IPS-20b (cell line): ENCODE data around the gene GATA5.
A peak's percentile ranks its signal among the peaks of the same experiment; 100 is the strongest.

Experiments used
- H3K27ac ChIP-seq: one replicate; pipeline ENCODE4 v1.5.1; 2013; ENCODE audit warnings: low read length
- H3K27me3 ChIP-seq: 2 replicates; pipeline ENCODE4 v1.6.1; 2013; ENCODE audit warnings: mild to moderate bottlenecking, low read length, inconsistent platforms; ENCODE audit not compliant: insufficient read depth
- H3K36me3 ChIP-seq: 2 replicates; pipeline ENCODE4 v1.6.1; 2013; ENCODE audit warnings: low read depth, mild to moderate bottlenecking, inconsistent platforms, low read length, moderate library complexity; ENCODE audit not compliant: insufficient read depth
- H3K4me1 ChIP-seq: 2 replicates; pipeline ENCODE4 v1.6.1; 2013; ENCODE audit warnings: mild to moderate bottlenecking, control low read depth, inconsistent platforms, low read length, moderate library complexity; ENCODE audit not compliant: insufficient read depth
- H3K4me3 ChIP-seq: 2 replicates; pipeline ENCODE4 v1.5.1; 2013; ENCODE audit warnings: mild to moderate bottlenecking, low read length, inconsistent platforms
- H3K9ac ChIP-seq: 2 replicates; pipeline ENCODE4 v1.6.1; 2013; ENCODE audit warnings: low read depth, mild to moderate bottlenecking, inconsistent platforms, low read length, moderate library complexity
- H3K9me3 ChIP-seq: 2 replicates; pipeline ENCODE4 v1.6.1; 2013; ENCODE audit warnings: mild to moderate bottlenecking, low read depth, low read length, inconsistent platforms; ENCODE audit not compliant: insufficient read depth

GATA5 gene

DNA sequence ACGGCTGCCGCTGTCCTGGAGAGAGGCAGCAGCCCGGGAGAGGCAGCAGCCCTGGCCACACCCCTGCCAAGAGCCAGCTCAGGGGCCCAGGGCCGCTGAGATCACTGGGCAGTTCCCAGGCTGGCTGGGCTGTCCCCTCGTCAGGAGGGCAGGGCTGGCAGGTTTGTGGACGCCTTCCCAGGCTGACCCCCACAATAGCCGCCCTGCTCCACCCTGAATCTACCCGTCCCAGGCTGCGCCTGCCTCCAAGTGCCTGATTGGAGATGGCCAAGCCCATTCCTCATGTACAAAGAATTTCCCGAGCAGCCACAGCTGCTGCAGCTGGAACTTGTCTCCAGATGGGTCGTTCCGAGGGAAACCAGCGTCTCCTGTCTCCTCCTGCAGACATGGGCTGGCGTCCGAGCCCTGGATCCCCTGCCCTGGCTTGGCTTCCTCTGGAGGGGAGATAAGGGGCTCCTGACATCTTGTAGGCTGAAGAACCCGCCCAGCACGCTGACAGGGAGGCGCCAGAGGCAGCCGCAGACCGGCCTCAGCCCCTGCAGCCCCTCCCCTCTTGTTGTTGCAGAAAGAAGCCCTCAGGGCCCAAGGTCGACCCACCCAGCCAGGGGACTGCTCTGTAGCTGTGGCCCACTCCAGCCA is 9.4 kb upstream of the GATA5 start:
- H3K9me3 ChIP-seq = no peaks in the 10 kb centered on the region
- H3K27ac ChIP-seq = no peak overlapping the region
- H3K4me1 ChIP-seq = peaks cover 10% of the 10 kb centered on the region; the same call in 1 of the 2 replicates
- no peak overlapping the region for H3K9ac ChIP-seq
- H3K36me3 ChIP-seq = no peaks in the 10 kb centered on the region
- H3K4me3 ChIP-seq = no peak overlapping the region
- peaks cover 90% of the 10 kb centered on the region for H3K27me3 ChIP-seq

DNA sequence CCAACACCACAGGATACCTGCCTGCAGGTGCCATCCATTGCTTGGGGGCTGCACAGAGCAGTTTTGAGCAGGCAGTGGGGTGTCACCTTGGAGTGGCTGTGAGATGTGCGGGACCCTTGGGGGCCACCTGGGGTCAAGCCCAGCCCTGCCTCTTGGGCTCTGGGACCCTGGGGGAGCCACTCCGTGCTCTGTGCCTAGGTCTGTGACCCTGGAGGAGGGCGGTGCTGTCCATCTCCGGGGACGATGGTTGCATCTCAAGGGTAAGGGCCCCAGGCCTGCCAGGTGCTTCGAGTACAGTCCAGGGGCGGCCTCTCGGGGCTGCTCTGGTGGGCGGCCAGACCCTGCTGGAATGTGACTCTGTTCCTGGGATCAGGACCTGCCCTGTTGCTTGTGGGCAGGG is 8.7 kb upstream of the GATA5 start:
- Histone ChIP-seq H3K4me1 (peaks cover 10% of the 10 kb centered on the region; the same call in 1 of the 2 replicates), H3K4me3 (no peak overlapping the region), H3K36me3 (no peaks in the 10 kb centered on the region), H3K9ac (no peak overlapping the region), H3K27me3 (peaks cover 95% of the 10 kb centered on the region), H3K27ac (no peak overlapping the region), H3K9me3 (no peaks in the 10 kb centered on the region)

DNA sequence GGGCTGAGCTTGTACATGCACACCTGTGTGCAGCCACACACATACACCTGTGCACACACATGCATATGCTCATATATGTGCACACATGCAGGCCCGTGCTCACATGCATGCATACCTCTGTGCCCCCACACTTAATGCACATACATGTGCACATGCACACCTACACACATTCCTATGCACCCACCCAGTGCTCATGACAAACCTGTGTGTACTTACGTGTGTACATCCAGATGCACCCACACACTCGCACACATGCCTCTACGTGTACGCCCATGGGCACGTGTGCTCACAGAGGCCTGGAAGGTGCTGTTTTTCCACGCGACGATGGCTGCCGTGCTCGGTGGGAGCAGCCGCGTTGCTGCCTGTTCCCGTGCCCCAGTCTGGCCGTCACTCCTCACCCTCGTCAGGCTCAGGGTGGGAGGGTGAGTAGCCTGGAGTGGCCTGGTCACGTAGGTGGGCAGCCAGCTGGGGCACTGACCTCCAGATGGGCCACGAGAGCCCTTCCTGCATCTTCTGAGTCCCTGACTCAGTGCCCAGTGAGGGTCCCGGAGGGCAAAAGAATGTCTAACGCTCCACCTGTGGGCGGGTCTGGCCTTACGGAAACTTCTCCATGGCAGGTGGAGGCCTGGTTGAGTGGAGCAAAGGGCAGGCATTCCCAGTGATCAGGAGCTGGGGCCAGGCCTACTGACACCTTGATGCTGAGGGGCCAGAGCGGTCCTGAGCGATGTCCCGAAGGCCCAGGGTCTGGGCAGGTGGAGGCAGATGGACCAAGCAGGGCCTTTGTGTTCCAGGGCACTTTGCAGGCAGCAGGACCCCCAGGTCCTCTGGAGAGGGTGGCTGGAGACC is 8.0 kb upstream of the GATA5 start:
- Histone ChIP-seq H3K9ac (no peak overlapping the region), H3K27me3 (peaks cover 99% of the 10 kb centered on the region), H3K27ac (no peak overlapping the region), H3K4me3 (no peak overlapping the region), H3K36me3 (no peaks in the 10 kb centered on the region), H3K4me1 (peaks cover 10% of the 10 kb centered on the region; the same call in 1 of the 2 replicates), H3K9me3 (no peaks in the 10 kb centered on the region)

DNA sequence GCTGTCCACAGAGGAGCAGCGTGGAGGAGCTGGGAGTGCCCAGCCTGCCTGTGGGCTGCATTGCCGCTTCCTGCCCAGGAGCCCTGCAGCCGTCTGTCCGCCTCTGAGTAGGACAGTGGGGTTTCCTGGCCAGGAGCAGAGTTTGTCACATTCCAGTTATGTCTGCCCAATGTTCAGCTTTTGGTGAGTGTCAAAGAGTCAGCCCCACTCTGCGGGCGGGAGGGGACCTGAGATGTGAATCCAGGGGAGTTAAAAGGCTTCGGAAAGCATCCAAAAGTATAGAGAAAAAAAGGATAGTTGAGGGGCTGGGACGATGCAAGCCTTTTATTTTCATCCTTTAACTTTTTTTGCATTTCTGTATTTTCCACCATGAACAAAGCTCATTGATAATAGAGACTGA is 7.2 kb upstream of the GATA5 start:
- no peaks in the 10 kb centered on the region for H3K36me3 ChIP-seq
- peaks cover 10% of the 10 kb centered on the region; the same call in 1 of the 2 replicates for H3K4me1 ChIP-seq
- H3K9ac ChIP-seq = no peak overlapping the region
- H3K27me3 ChIP-seq = peaks cover 99% of the 10 kb centered on the region
- H3K4me3 ChIP-seq = peak overlapping the region; percentile 36; the same call in 1 of the 2 replicates
- no peak overlapping the region for H3K27ac ChIP-seq
- no peaks in the 10 kb centered on the region for H3K9me3 ChIP-seq

DNA sequence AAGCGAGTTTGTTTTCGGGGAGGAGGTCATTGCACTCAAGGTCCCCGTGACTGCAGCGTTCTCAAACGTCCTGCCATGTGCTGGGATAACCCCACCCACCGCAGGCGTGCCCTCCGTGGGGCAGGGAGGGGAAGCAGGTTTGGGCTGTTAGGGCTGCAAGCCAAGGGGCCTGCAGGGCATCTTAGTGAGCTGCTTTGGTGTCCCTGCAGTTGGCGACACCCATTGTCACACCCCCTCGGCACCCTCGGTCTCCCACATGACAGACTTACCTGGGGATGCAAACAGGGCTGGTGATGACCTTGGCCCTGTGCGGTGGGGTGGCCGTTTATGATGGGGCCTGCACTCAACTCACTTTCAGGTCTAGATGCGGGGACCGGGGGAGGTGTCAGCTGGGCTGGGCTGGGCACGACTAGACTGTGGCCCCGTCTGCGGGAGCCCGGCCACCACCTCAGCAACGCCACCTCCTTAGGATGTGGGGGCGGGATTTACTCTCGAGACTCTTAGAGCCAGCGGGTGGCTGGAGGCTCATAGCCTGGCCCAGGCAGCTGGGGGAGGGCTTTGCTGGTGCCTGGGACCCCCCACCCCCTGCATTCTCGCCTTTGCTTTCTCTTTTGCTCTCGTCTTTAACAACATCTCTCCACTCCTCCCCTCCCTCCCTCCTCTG is 6.5 kb upstream of the GATA5 start:
- Histone ChIP-seq H3K27me3 (peaks cover 99% of the 10 kb centered on the region), H3K4me3 (peak overlapping the region; percentile 36; the same call in 1 of the 2 replicates), H3K9me3 (no peaks in the 10 kb centered on the region), H3K4me1 (peaks cover 10% of the 10 kb centered on the region; the same call in 1 of the 2 replicates), H3K9ac (no peak overlapping the region), H3K36me3 (no peaks in the 10 kb centered on the region), H3K27ac (no peak overlapping the region)

DNA sequence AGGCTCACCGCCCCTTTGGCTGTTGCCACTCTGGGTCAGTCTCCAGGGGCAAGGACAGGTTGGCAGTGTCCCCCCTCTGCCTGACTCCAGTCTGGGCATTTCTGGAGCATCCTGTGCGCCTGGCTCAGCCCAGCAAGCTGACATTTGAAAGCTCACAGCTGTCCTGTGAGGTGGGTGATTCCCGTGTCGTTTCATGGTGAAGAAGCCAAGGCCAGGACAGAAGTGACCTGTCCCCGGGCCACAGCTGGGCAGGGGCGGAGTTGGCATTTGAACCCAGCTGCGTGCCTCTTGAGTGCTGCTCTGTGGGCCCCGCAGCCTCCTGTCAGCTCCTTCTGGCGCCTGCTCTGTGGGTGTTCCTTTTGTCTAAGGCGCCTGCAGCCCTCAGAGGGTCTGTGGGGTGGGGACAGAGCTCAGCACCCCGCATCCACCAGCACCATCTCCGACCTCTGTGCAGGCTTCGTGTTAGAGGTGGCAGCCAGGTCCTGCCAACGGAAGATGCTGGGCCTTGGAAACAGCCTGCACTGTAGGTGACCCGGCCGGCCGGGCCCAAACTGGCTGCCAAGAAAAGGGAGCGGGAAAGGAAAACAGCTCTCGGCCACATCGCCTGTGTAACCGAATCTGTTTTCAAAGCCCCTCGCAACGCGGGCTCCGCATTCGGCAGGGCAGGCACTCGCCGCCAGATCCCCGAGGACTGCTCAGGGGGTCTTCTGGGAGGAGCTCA is 5.8 kb upstream of the GATA5 start:
- H3K36me3 ChIP-seq = no peaks in the 10 kb centered on the region
- no peak overlapping the region for H3K9ac ChIP-seq
- H3K9me3 ChIP-seq = no peaks in the 10 kb centered on the region
- peak overlapping the region; percentile 36; the same call in 1 of the 2 replicates for H3K4me3 ChIP-seq
- H3K4me1 ChIP-seq = peaks cover 10% of the 10 kb centered on the region; the same call in 1 of the 2 replicates
- no peak overlapping the region for H3K27ac ChIP-seq
- H3K27me3 ChIP-seq = peaks cover 99% of the 10 kb centered on the region

DNA sequence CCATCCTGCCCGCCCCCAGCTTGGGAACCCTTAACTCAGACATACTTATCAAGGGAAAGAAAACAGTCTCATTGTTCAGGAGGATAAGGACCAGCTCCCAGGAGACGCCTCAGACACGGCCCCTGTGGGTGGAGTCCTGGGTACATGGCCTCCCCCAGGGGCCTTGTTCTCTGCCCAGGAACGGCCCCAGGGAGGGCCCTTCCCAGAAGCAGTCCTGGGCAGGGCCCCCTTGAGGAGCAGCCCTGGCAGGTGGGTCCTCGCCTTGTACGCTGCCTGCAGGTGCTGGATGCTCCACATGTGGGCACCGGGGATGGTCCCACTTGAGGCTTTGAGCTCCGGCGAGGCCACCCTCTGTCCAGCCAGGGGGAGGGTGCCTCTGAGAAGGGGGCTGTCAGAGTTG is 4.5 kb upstream of the GATA5 start:
- Histone ChIP-seq H3K36me3 (no peaks in the 10 kb centered on the region), H3K27me3 (peaks cover 97% of the 10 kb centered on the region)

DNA sequence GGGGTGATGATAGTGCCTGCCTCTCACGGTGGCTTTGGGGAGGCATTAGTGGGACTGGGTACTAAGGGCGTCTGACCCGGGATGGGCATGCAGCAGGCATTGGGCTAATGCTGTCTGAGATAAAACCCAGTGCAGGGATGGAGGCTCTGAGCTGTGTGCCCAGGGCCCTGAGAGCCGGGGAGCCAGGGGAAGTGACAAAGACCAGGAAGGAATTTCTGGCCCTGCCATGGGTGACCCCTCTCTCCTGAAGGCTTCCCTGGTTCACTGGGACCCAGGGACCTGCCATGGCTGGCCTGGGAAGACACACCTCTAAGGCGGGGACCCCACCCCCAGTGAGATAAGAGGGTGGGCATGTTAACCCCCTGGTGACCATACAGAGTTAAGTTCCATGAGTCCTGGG is 3.9 kb upstream of the GATA5 start:
- Histone ChIP-seq H3K27ac (no peak overlapping the region), H3K9me3 (no peaks in the 10 kb centered on the region), H3K9ac (no peak overlapping the region), H3K4me1 (peaks cover 10% of the 10 kb centered on the region; the same call in 1 of the 2 replicates), H3K27me3 (peaks cover 97% of the 10 kb centered on the region), H3K4me3 (no peak overlapping the region), H3K36me3 (no peaks in the 10 kb centered on the region)

More for the DNA sequence above, 4.5 kb upstream of the GATA5 start:
- Histone ChIP-seq H3K9ac (no peak overlapping the region), H3K9me3 (no peaks in the 10 kb centered on the region), H3K4me3 (no peak overlapping the region), H3K4me1 (peaks cover 10% of the 10 kb centered on the region; the same call in 1 of the 2 replicates), H3K27ac (no peak overlapping the region)

DNA sequence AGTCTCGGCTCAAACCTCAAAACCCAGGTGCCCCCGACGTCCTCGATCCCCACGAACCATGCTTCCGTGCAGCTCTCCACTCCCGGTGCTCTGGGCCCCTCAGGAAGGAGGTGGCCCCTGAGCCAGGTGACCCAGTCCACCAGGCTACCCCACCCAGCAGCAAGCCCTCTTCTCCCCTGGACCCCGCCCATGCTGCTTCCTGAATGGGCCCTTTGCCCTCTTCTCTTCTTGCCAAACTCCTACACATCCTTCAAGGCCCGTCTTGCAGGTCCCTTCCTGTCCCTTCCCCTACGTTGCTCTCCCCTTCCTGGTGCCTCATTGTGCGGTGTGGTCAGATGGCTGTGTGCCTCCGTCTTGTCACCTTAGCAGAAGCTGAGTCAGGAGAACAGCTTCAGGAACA is 3.4 kb upstream of the GATA5 start:
- Histone ChIP-seq H3K4me1 (peaks cover 13% of the 10 kb centered on the region; the same call in 1 of the 2 replicates), H3K9ac (no peak overlapping the region), H3K9me3 (no peaks in the 10 kb centered on the region), H3K27me3 (peaks cover 97% of the 10 kb centered on the region), H3K27ac (no peak overlapping the region), H3K36me3 (no peaks in the 10 kb centered on the region), H3K4me3 (no peak overlapping the region)

DNA sequence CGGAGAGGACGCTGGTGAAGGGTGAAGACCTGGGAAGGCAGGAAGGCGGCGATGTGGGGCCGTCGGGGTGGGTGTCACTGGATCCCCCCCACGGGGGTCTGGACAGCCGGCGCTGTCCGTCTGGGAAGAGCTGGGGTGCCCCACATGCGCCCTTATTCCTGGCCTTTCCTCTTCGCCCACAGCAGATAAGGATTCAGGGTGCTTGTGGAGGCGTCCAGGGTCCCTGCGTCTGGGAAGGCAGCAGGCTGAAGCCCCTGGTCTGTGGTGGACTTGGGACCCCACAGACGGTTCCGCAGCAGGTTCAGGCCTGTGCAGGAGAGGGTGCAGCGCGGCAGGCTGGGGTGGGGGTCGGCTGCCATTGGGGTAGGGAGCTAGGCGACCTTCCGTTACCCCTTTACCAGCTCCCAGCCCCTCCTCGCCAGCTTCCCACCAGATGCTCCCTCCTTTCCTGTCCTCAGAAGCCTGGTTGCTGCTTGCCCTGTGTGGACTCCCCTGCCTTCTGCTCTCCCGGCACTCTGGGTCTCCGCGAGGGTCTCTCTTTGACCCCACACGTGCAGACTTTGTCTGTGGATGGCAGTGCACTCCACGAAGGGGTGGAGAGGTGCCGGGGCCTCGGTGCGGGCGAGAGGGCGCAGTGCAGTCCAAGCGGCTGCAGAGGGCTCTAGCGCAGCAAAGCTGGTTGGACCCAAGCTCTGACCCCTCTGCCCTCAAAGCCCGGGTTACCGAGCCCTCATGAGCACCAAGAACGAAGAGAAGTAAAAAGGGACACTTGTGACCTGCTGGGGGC is 2.1 kb upstream of the GATA5 start:
- Histone ChIP-seq H3K9me3 (no peaks in the 10 kb centered on the region), H3K27ac (no peak overlapping the region), H3K4me1 (peaks cover 8% of the 10 kb centered on the region; the same call in 1 of the 2 replicates), H3K36me3 (no peaks in the 10 kb centered on the region), H3K9ac (no peak overlapping the region), H3K4me3 (peak overlapping the region; percentile 18; the same call in 1 of the 2 replicates), H3K27me3 (peaks cover 97% of the 10 kb centered on the region)
